Mesendoderm (in vitro differentiated cells): Measurements from ENCODE around the gene CNTN4.

Experiments used
- DNase-seq: peaks from one replicate; pipeline ENCODE4 v3.0.0; 2013
- H2AK5ac ChIP-seq: 2 replicates; pipeline ENCODE4 v1.6.1; 2013; ENCODE audit warnings: low read length, inconsistent platforms
- H2BK120ac ChIP-seq: 2 replicates; pipeline ENCODE4 v1.6.1; 2013; ENCODE audit warnings: low read depth, mild to moderate bottlenecking, low read length, moderate library complexity, mixed read lengths
- H2BK15ac ChIP-seq: replicated peaks from 2 replicates; pipeline ENCODE4 v1.6.1; 2013; ENCODE audit warnings: low read depth, mild to moderate bottlenecking, moderate library complexity
- H2BK5ac ChIP-seq: 2 replicates; pipeline ENCODE4 v1.6.1; 2013; ENCODE audit warnings: low read length, inconsistent platforms
- H3K18ac ChIP-seq: 2 replicates; pipeline ENCODE4 v1.6.1; 2013; ENCODE audit warnings: mild to moderate bottlenecking, low read length, mixed read lengths
- H3K23ac ChIP-seq: one replicate; pipeline ENCODE4 v1.6.1; 2013; ENCODE audit warnings: low read length
- H3K27ac ChIP-seq: 2 replicates; pipeline ENCODE4 v1.5.1; 2013; ENCODE audit warnings: low read depth, mild to moderate bottlenecking, inconsistent platforms, low read length, moderate library complexity
- H3K27me3 ChIP-seq: 2 replicates; pipeline ENCODE4 v1.6.1; 2013; ENCODE audit warnings: low read length, control low read depth, mild to moderate bottlenecking, inconsistent platforms; ENCODE audit not compliant: insufficient read depth, poor library complexity
- H3K36me3 ChIP-seq: 2 replicates; pipeline ENCODE4 v1.6.1; 2013; ENCODE audit warnings: low read length, inconsistent platforms; ENCODE audit not compliant: control insufficient read depth, insufficient read depth
- H3K4ac ChIP-seq: one replicate; pipeline ENCODE4 v1.6.1; 2013; ENCODE audit warnings: low read depth, mild to moderate bottlenecking, low read length, moderate library complexity
- H3K4me1 ChIP-seq: 2 replicates; pipeline ENCODE4 v1.6.1; 2013; ENCODE audit warnings: low read depth, low read length, inconsistent platforms; ENCODE audit not compliant: control insufficient read depth
- H3K4me2 ChIP-seq: 2 replicates; pipeline ENCODE4 v1.6.1; 2013; ENCODE audit warnings: low read length
- H3K4me3 ChIP-seq: 2 replicates; pipeline ENCODE4 v1.5.1; 2013; ENCODE audit warnings: mild to moderate bottlenecking, low read length
- H3K56ac ChIP-seq: one replicate; pipeline ENCODE4 v1.6.1; 2013; ENCODE audit warnings: low read length
- H3K79me1 ChIP-seq: 2 replicates; pipeline ENCODE4 v1.6.1; 2013; ENCODE audit warnings: low read length, inconsistent platforms
- H3K79me2 ChIP-seq: 2 replicates; pipeline ENCODE4 v1.6.1; 2013; ENCODE audit warnings: mild to moderate bottlenecking, low read length; ENCODE audit not compliant: control insufficient read depth, insufficient read depth
- H3K9ac ChIP-seq: 2 replicates; pipeline ENCODE4 v1.6.1; 2013; ENCODE audit warnings: low read length, inconsistent platforms
- H4K5ac ChIP-seq: one replicate; pipeline ENCODE4 v1.6.1; 2013; ENCODE audit warnings: low read length
- H4K8ac ChIP-seq: one replicate; pipeline ENCODE4 v1.6.1; 2013; ENCODE audit warnings: low read depth, mild to moderate bottlenecking, control low read depth, low read length, moderate library complexity
- WGBS: extraction: QIAGEN DNeasy Blood & Tissue Kit; methylation state at CpG from one replicate; pipeline ENCODE4 v1.1.7; 2013; ENCODE audit warnings: low lambda C conversion rate, missing lambda C conversion rate; ENCODE audit not compliant: insufficient coverage; ENCODE audit errors: extremely low coverage; 5-methylcytosine and 5-hydroxymethylcytosine counted together

The CNTN4 gene

GRCh38 chr3:2370317-2370716 is 271.7 kb downstream of the CNTN4 start:
- no peak overlapping the region for H4K8ac ChIP-seq
- no peak overlapping the region for H2BK120ac ChIP-seq
- H3K56ac ChIP-seq = no peak overlapping the region
- H3K79me2 ChIP-seq = no peaks in the 10 kb centered on the region
- H3K4me1 ChIP-seq = no peaks in the 10 kb centered on the region
- H3K18ac ChIP-seq = no peak overlapping the region
- H3K36me3 ChIP-seq = no peaks in the 10 kb centered on the region
- H2BK5ac ChIP-seq = no peak overlapping the region
- no peak overlapping the region for H3K4me2 ChIP-seq
- H3K79me1 ChIP-seq = no peaks in the 10 kb centered on the region
- H3K23ac ChIP-seq = no peak overlapping the region
- H3K27me3 ChIP-seq = no peaks in the 10 kb centered on the region
- H3K9ac ChIP-seq = no peak overlapping the region
- no peak overlapping the region for H2BK15ac ChIP-seq
- H4K5ac ChIP-seq = no peak overlapping the region
- no peak overlapping the region for H3K4ac ChIP-seq
- no peak overlapping the region for H3K4me3 ChIP-seq
- no peak overlapping the region for H3K27ac ChIP-seq
- no peak overlapping the region for H2AK5ac ChIP-seq
- DNase-seq = no peak

GRCh38 chr3:2372306-2372705 is 273.6 kb downstream of the CNTN4 start:
- Histone ChIP-seq H3K27me3 (no peaks in the 10 kb centered on the region), H2BK15ac (no peak overlapping the region), H2AK5ac (no peak overlapping the region), H3K4me2 (no peak overlapping the region), H3K27ac (no peak overlapping the region), H3K79me1 (no peaks in the 10 kb centered on the region), H3K23ac (no peak overlapping the region), H4K8ac (no peak overlapping the region), H2BK120ac (no peak overlapping the region), H3K9ac (no peak overlapping the region), H3K4ac (no peak overlapping the region), H3K4me1 (no peaks in the 10 kb centered on the region), H3K4me3 (no peak overlapping the region), H3K36me3 (no peaks in the 10 kb centered on the region), H3K18ac (no peak overlapping the region), H3K79me2 (no peaks in the 10 kb centered on the region), H2BK5ac (no peak overlapping the region), H3K56ac (no peak overlapping the region), H4K5ac (no peak overlapping the region)
- DNase-seq = no peak
- whole genome bisulfite sequencing = no CpG with 5 or more reads among the region's 1 CpG

GRCh38 chr3:2375376-2375775 is 276.7 kb downstream of the CNTN4 start:
- no peak for DNase-seq
- H3K27me3 ChIP-seq = no peaks in the 10 kb centered on the region
- H3K79me1 ChIP-seq = no peaks in the 10 kb centered on the region
- no peak overlapping the region for H3K4me3 ChIP-seq
- H2BK15ac ChIP-seq = no peak overlapping the region
- no peak overlapping the region for H3K18ac ChIP-seq
- H3K4me2 ChIP-seq = no peak overlapping the region
- no peak overlapping the region for H4K5ac ChIP-seq
- no peak overlapping the region for H3K27ac ChIP-seq
- H3K36me3 ChIP-seq = no peaks in the 10 kb centered on the region
- no peaks in the 10 kb centered on the region for H3K79me2 ChIP-seq
- no peak overlapping the region for H2BK120ac ChIP-seq
- H3K9ac ChIP-seq = no peak overlapping the region
- no peak overlapping the region for H3K56ac ChIP-seq
- H3K4me1 ChIP-seq = no peaks in the 10 kb centered on the region
- H3K23ac ChIP-seq = no peak overlapping the region
- WGBS = no CpG with 5 or more reads among the region's 3 CpGs
- no peak overlapping the region for H2AK5ac ChIP-seq
- H3K4ac ChIP-seq = no peak overlapping the region
- no peak overlapping the region for H2BK5ac ChIP-seq
- no peak overlapping the region for H4K8ac ChIP-seq

- no peaks in the 10 kb centered on the region for H3K36me3 ChIP-seq
- H3K4me3 ChIP-seq = no peak overlapping the region
- no peak for DNase-seq
- no peaks in the 10 kb centered on the region for H3K27me3 ChIP-seq
- H2BK5ac ChIP-seq = no peak overlapping the region
- no peak overlapping the region for H4K5ac ChIP-seq
- H4K8ac ChIP-seq = no peak overlapping the region
- H3K4ac ChIP-seq = no peak overlapping the region
- H3K27ac ChIP-seq = no peak overlapping the region
- no peaks in the 10 kb centered on the region for H3K4me1 ChIP-seq
- no peak overlapping the region for H2BK15ac ChIP-seq
- no peak overlapping the region for H3K56ac ChIP-seq
- H3K4me2 ChIP-seq = no peak overlapping the region
- no peaks in the 10 kb centered on the region for H3K79me1 ChIP-seq
- no peak overlapping the region for H3K9ac ChIP-seq
- H3K18ac ChIP-seq = no peak overlapping the region
- WGBS = no CpG with 5 or more reads among the region's 1 CpG
- H3K79me2 ChIP-seq = no peaks in the 10 kb centered on the region
- H3K23ac ChIP-seq = no peak overlapping the region
- H2BK120ac ChIP-seq = no peak overlapping the region
- no peak overlapping the region for H2AK5ac ChIP-seq
Measured at GRCh38 chr3:2377281-2377680, 278.6 kb downstream of the CNTN4 start.

- Histone ChIP-seq H3K4ac (no peak overlapping the region), H3K4me1 (no peaks in the 10 kb centered on the region), H2BK15ac (no peak overlapping the region), H4K8ac (no peak overlapping the region), H3K27ac (no peak overlapping the region), H4K5ac (no peak overlapping the region), H3K27me3 (no peaks in the 10 kb centered on the region), H3K56ac (no peak overlapping the region), H2BK5ac (no peak overlapping the region), H3K9ac (no peak overlapping the region), H3K79me1 (no peaks in the 10 kb centered on the region), H2BK120ac (no peak overlapping the region), H3K79me2 (no peaks in the 10 kb centered on the region), H3K36me3 (no peaks in the 10 kb centered on the region), H3K18ac (no peak overlapping the region), H3K23ac (no peak overlapping the region), H3K4me2 (no peak overlapping the region), H2AK5ac (no peak overlapping the region), H3K4me3 (no peak overlapping the region)
- no peak for DNase-seq
- no CpG with 5 or more reads among the region's 2 CpGs for WGBS
Measured at GRCh38 chr3:2390926-2391532, 292.4 kb downstream of the CNTN4 start.

- H2BK15ac ChIP-seq = no peak overlapping the region
- H3K4me1 ChIP-seq = no peaks in the 10 kb centered on the region
- H3K18ac ChIP-seq = no peak overlapping the region
- WGBS = no CpG with 5 or more reads among the region's 4 CpGs
- no peak overlapping the region for H2BK120ac ChIP-seq
- H4K8ac ChIP-seq = no peak overlapping the region
- H3K23ac ChIP-seq = no peak overlapping the region
- DNase-seq = no peak
- no peak overlapping the region for H3K4me2 ChIP-seq
- no peaks in the 10 kb centered on the region for H3K79me2 ChIP-seq
- H2BK5ac ChIP-seq = no peak overlapping the region
- no peak overlapping the region for H3K27ac ChIP-seq
- no peak overlapping the region for H3K4me3 ChIP-seq
- H3K36me3 ChIP-seq = no peaks in the 10 kb centered on the region
- H2AK5ac ChIP-seq = no peak overlapping the region
- H3K79me1 ChIP-seq = no peaks in the 10 kb centered on the region
- no peak overlapping the region for H4K5ac ChIP-seq
- H3K27me3 ChIP-seq = no peaks in the 10 kb centered on the region
- no peak overlapping the region for H3K56ac ChIP-seq
- H3K4ac ChIP-seq = no peak overlapping the region
- no peak overlapping the region for H3K9ac ChIP-seq
Measured at GRCh38 chr3:2391896-2392295, 293.2 kb downstream of the CNTN4 start.
